IMR-90 (cell line): ENCODE data around the gene SLF2.

Experiments used
- CTCF ChIP-seq: conservative IDR thresholded peaks from 2 replicates; pipeline ENCODE4 v1.5.1; 2012; ENCODE audit warnings: mild to moderate bottlenecking, low read depth, low read length, improper control_type of control experiment
- RAD21 ChIP-seq: IDR thresholded peaks from 2 replicates; pipeline ENCODE4 v1.6.1; 2012; ENCODE audit warnings: low read length, improper control_type of control experiment

- no peak for TF ChIP-seq CTCF
- TF ChIP-seq RAD21: no peak
These were observed 15.8 kb upstream of the SLF2 start for GRCh38 chr10:100896876-100897461.
